HG02870 (cell line): ENCODE results near the gene ZNF470.

Experiments used
- ATAC-seq: cut with Tn5 transposase; IDR thresholded peaks from one replicate; pipeline ENCODE4 v1.9.1; 2021; ENCODE audit warnings: mild to moderate bottlenecking, moderate library complexity; ENCODE audit not compliant: unreplicated experiment

ZNF470 gene

GRCh38 chr19:56608274-56608964 lies 41.2 kb downstream of the ZNF470 start:
- no peak for ATAC-seq

GRCh38 chr19:56611288-56611687 lies 44.0 kb downstream of the ZNF470 start:
- ATAC-seq = no peak

- ATAC-seq = no peak
These were observed 45.5 kb downstream of the ZNF470 start for GRCh38 chr19:56612737-56613136.

- ATAC-seq = no peak
These were observed 46.4 kb downstream of the ZNF470 start for GRCh38 chr19:56613639-56614038.

DNA sequence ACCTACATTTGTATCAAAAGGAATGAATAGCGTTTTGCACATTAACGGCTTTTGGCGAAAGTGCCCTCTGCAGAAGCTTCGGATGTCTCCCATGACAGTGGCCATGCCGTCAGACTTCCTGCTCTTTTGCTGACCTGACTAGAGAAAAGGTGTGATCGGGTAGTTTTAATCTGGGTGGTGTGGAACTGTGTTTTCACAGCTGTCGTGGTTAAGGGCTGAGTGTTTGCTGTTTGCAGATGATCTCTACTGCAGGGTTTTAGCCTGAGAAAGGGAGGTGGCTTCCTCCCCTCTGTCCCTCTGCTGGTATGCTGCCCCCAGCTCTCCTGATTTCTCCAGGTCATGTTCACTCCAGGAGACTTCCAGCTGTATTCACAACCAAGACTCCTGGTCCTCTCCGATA lies 50.3 kb downstream of the ZNF470 start:
- no peak for ATAC-seq

DNA sequence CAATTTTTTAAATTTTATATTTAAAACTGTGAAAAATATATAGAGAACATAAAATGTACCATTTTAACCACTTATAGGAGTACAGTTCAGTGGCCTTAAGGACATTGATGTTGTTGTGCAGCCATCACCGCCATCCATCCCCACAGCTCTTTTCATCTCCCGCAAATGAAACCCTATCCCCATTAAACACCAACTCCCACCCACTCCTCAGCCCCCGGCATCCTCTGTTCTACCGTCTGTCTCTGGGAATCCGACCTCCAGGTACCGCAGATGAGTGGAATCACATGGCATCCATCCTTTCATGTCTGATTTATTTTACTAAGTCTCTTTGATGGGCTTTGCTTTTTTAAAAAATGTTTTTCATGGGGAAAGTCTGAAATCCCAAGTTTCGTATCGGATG lies 51.9 kb downstream of the ZNF470 start:
- ATAC-seq = no peak

GRCh38 chr19:56622374-56622773 lies 55.1 kb downstream of the ZNF470 start:
- ATAC-seq = no peak

GRCh38 chr19:56623006-56623405 lies 55.7 kb downstream of the ZNF470 start:
- ATAC-seq = no peak

DNA sequence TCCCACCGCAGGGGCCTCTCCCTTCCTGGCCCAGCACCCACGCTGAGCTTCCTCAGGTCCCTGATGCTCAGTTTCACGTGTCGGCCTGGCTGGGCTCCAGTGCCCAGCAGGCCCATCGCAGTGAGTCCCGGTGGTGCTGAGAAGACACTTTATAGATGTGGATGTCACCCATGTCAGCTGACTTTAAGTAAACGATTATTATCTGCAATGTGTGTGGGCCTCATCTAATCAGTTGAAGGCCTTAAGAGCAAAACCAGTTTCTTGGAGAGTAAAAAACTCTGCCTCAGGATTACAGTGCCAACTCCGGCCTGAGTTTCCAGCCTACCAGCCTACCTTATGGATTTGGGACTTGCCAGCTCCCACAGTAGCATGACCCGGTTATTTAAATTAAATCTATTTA lies 58.4 kb downstream of the ZNF470 start:
- ATAC-seq = no peak

- ATAC-seq = no peak
These were observed 65.8 kb downstream of the ZNF470 start for GRCh38 chr19:56633021-56633420.

- ATAC-seq = no peak
These were observed 70.8 kb downstream of the ZNF470 start for GRCh38 chr19:56637976-56638555.
